K562 (cell line): ENCODE results near the gene EEF1AKMT4. TPM values are rescaled to one million over a fixed set of nuclear protein-coding genes. Genes with fewer than 3 reads are reported as not detected.

ENCODE experiments used
- ATAC-seq: fragments of 200-7000 bp; cut with Tn5 transposase; 3 replicates; pipeline ENCODE4 v1.9.1; 2020; ENCODE audit warnings: moderate library complexity
- BruUV-seq: library from RNA; stranded (reverse); fragments of 400-500 nt; replicated peaks from 2 replicates; lab custom pipeline; 2021; lab: Mats Ljungman, UMichigan
- CTCF ChIA-PET: fragments of 300-600 bp; formaldehyde crosslinking; extraction: SDS; loops from one replicate; lab custom pipeline; 2021; ENCODE audit warnings: low intra/inter-chr PET ratio; lab: Yijun Ruan, JAX
- POLR2A ChIA-PET: fragments of 300-600, 350-650 bp; sonication (Branson Sonifier 250); formaldehyde crosslinking; extraction: SDS; loops from one replicate; lab custom pipeline; 2021; ENCODE audit warnings: antibody characterized with exemption, inconsistent platforms; lab: Yijun Ruan, JAX
- DNase-seq, 4 experiments: peaks; one replicate each; pipeline versions ENCODE4 v3.0.0 to v3.0.0-alpha.2; 2011 to 2018; ENCODE audit warnings: low spot score in 3 of 4, mixed read lengths in 3 of 4; ENCODE audit errors: extremely low read depth in 1 of 4
- FAIRE-seq: peaks from 2 replicates; lab custom pipeline; 2011; peaks lifted over from hg19 to GRCh38; lab: Jason Lieb, UNC
- H2AFZ ChIP-seq: 2 replicates; pipeline ENCODE4 v1.6.0; 2011; ENCODE audit warnings: low read depth, low read length, control low read depth, inconsistent platforms
- H3K27ac ChIP-seq: fragments of 200-600 bp; 3 replicates; pipeline ENCODE4 v1.8.0; 2011; ENCODE audit warnings: low read depth, mild to moderate bottlenecking, control low read depth, inconsistent platforms, low read length, moderate library complexity, mixed read lengths; ENCODE audit errors: extremely low read depth
- H3K27me3 ChIP-seq, 2 experiments: fragments of 300-600 bp in 1 of 2; 2 replicates in 1 of 2; 3 replicates in 1 of 2; pipeline versions ENCODE4 v1.6.0 to v1.8.0; 2011; ENCODE audit warnings: inconsistent platforms in 2 of 2, low read length in 2 of 2, mild to moderate bottlenecking in 1 of 2, mixed read lengths in 1 of 2, moderate library complexity in 1 of 2; ENCODE audit not compliant: control insufficient read depth in 2 of 2, insufficient read depth in 2 of 2
- H3K36me3 ChIP-seq: fragments of 300-600 bp; 3 replicates; pipeline ENCODE4 v1.8.0; 2011; ENCODE audit warnings: mild to moderate bottlenecking, low read length, inconsistent platforms; ENCODE audit not compliant: control insufficient read depth, insufficient read depth
- H3K4me1 ChIP-seq, 2 experiments: fragments of 200-600 bp in 1 of 2; replicated peaks in 1 of 2; 2 replicates in 1 of 2; 3 replicates in 1 of 2; pipeline versions ENCODE4 v1.5.1 to v1.8.0; 2011; ENCODE audit warnings: inconsistent platforms in 2 of 2, low read length in 2 of 2, mild to moderate bottlenecking in 1 of 2, mixed read lengths in 1 of 2, moderate library complexity in 1 of 2; ENCODE audit not compliant: control insufficient read depth in 2 of 2, insufficient read depth in 2 of 2
- H3K4me2 ChIP-seq: 2 replicates; pipeline ENCODE4 v1.6.1; 2011; ENCODE audit warnings: low read length, control low read depth, inconsistent platforms, mixed read lengths; ENCODE audit not compliant: insufficient read depth
- H3K4me3 ChIP-seq: fragments of 200-600 bp; sonication (generic), shearing (Covaris generic); 2 replicates; pipeline ENCODE4 v1.5.1; 2016; ENCODE audit warnings: control low read depth, inconsistent platforms
- H3K79me2 ChIP-seq: fragments of 200-600 bp; 3 replicates; pipeline ENCODE4 v1.8.0; 2011; ENCODE audit warnings: low read length, inconsistent platforms; ENCODE audit not compliant: control insufficient read depth, insufficient read depth
- H3K9ac ChIP-seq, 2 experiments: 2 replicates each; pipeline versions ENCODE4 v1.6.0 to v1.6.1; 2011; ENCODE audit warnings: low read depth in 2 of 2, low read length in 2 of 2, control low read depth in 1 of 2, inconsistent platforms in 1 of 2, mild to moderate bottlenecking in 1 of 2, mixed read lengths in 1 of 2; ENCODE audit not compliant: insufficient read depth in 1 of 2
- H3K9me1 ChIP-seq: one replicate; pipeline ENCODE4 v1.6.0; 2011; ENCODE audit warnings: inconsistent platforms, mild to moderate bottlenecking, low read length, moderate library complexity; ENCODE audit not compliant: control insufficient read depth, insufficient read depth
- H3K9me3 ChIP-seq: replicated peaks from 2 replicates; pipeline ENCODE4 v1.5.1; 2011; ENCODE audit warnings: low read depth, low read length, inconsistent platforms; ENCODE audit not compliant: control insufficient read depth, insufficient read depth
- H4K20me1 ChIP-seq: replicated peaks from 2 replicates; pipeline ENCODE4 v1.6.1; 2011; ENCODE audit warnings: low read length, inconsistent platforms, mixed read lengths; ENCODE audit not compliant: control insufficient read depth, insufficient read depth
- ATF6 ChIP-seq: sonication (generic); formaldehyde crosslinking; IDR thresholded peaks from 2 replicates; pipeline ENCODE4 v1.4.0; 2020; ENCODE audit warnings: mild to moderate bottlenecking, missing genetic modification reagents
- CBX5 ChIP-seq: IDR thresholded peaks from 2 replicates; pipeline ENCODE4 v1.6.1; 2014; ENCODE audit warnings: low read depth, borderline replicate concordance
- CREB1 ChIP-seq, 2 experiments: sonication (generic) in 1 of 2; formaldehyde crosslinking in 1 of 2; IDR thresholded peaks; 2 replicates each; pipeline versions ENCODE4 v1.6.1 to v1.8.0; 2012 to 2022; ENCODE audit warnings: inconsistent platforms in 1 of 2, mild to moderate bottlenecking in 1 of 2, missing genetic modification reagents in 1 of 2, moderate library complexity in 1 of 2
- HNRNPL ChIP-seq: fragments of 200-400 bp; formaldehyde crosslinking; IDR thresholded peaks from 2 replicates; pipeline ENCODE4 v1.6.1; 2017; ENCODE audit warnings: low read depth, mild to moderate bottlenecking, low read length
- NR3C1 ChIP-seq: sonication (generic); formaldehyde crosslinking; IDR thresholded peaks from 2 replicates; pipeline ENCODE4 v1.8.1; 2022; ENCODE audit warnings: missing genetic modification reagents
- RCOR1 ChIP-seq, 2 experiments: IDR thresholded peaks; 2 replicates each; pipeline ENCODE4 v1.6.1; 2012; ENCODE audit warnings: low read depth in 2 of 2, low read length in 2 of 2, borderline replicate concordance in 1 of 2, improper control_type of control experiment in 1 of 2
- TAF7 ChIP-seq: fragments of 450-650 bp; IDR thresholded peaks from 2 replicates; pipeline ENCODE4 v1.6.1; 2016; ENCODE audit warnings: missing genetic modification characterization, missing compliant biosample characterization
- TSHZ1 ChIP-seq: fragments of 250-450 bp; sonication (Bioruptor Pico); IDR thresholded peaks from 2 replicates; pipeline ENCODE4 v1.4.0; 2020; ENCODE audit warnings: mild to moderate bottlenecking, moderate library complexity
- ZNF696 ChIP-seq: fragments of 250-450 bp; sonication (Bioruptor Pico); conservative IDR thresholded peaks from 2 replicates; pipeline ENCODE4 v1.4.0; 2020; ENCODE audit warnings: mild to moderate bottlenecking, moderate library complexity
- WGBS: fragments of 100-300 bp; shearing (Covaris generic); methylation state at CpG from one replicate; pipeline ENCODE4 v1.1.6; 2016; ENCODE audit warnings: low coverage, mixed read lengths; ENCODE audit not compliant: insufficient coverage; ENCODE audit errors: missing lambda C conversion rate; 5-methylcytosine and 5-hydroxymethylcytosine counted together
- in situ Hi-C: fragments of 300-500 bp; cut with MboI; formaldehyde crosslinking; loops from 4 replicates; pipeline ENCODE4 v1.15.0; 2018; ENCODE audit warnings: inconsistent platforms, mixed read lengths
- intact Hi-C: fragments of 100-400 bp; cut with micrococcal nuclease; formaldehyde crosslinking; loops from 2 replicates; pipeline ENCODE4 v1.14.2; 2022
- polyA plus RNA-seq, 8 experiments: library from polyadenylated mRNA; depleted of rRNA in 4 of 8; stranded (reverse) in 5 of 8; unstranded in 3 of 8; fragments of >200 nt; fragmentation: Nextera tagmentation in 2 of 8; fragmentation: Illumina TruSeq in 1 of 8; extraction: Ambion mirVana in 2 of 8; extraction: Trizol in 1 of 8; gene quantifications; 2 replicates each; pipeline versions ENCODE4 v1.2.1 to v1.2.3, GENCODE V29; 2011 to 2014; ENCODE audit warnings: inconsistent platforms in 1 of 8, missing spikeins in 1 of 8
- total RNA-seq, 7 experiments: library from RNA; depleted of rRNA in 6 of 7; stranded (reverse); fragments of >200 nt in 6 of 7; fragmentation: Illumina TruSeq in 2 of 7; extraction: Trizol in 2 of 7; gene quantifications; 2 replicates each; pipeline versions ENCODE4 v1.2.1 to v1.2.3, GENCODE V29; 2011 to 2021; ENCODE audit warnings: low replicate concordance in 1 of 7

Gene EEF1AKMT4
- total and polyA plus RNA-seq, 9 of the 15 experiments (the other 6 are each of a cell fraction or from before 2014, with no cell fraction given): 10.3 to 49.4 (median 18.9) TPM

DNA sequence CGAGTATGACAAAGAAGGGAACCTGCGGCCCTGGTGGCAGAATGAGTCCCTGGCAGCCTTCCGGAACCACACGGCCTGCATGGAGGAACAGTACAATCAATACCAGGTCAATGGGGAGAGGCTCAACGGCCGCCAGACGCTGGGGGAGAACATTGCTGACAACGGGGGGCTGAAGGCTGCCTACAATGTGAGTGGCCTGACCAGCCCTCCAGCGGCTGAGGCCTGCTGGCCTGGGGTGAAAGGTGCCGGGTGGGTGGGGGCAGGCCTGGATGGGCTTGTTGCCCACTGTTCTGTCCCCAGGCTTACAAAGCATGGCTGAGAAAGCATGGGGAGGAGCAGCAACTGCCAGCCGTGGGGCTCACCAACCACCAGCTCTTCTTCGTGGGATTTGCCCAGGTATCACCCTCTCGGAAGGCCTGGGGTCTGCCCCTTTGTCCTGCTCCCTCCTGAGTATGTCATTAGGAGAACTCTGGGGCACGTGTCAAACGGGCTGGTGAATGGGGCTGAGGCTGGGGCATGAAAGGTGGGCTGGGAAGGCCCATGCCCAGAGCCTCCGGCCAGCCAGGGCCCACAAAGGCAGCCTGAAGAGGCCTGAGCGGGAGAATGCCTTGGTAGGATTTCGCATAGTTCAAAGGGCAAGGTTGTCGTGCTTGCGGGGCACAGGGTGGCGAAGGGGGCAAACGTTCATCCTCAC is 41.7 kb downstream of the EEF1AKMT4 start:
- ATAC-seq (no peak), FAIRE-seq (no peak), DNase-seq (no peak)
- WGBS: 36% methylated on average over 21 of the region's 22 CpGs
- Histone ChIP-seq H3K36me3 (no peaks in the 10 kb centered on the region), H4K20me1 (no peaks in the 10 kb centered on the region), H3K4me1 (peaks cover 0 to 12% of the 10 kb centered on the region in 2 experiments; a peak in 2 of 5 replicates), H3K27ac (no peak overlapping the region), H3K9me1 (no peaks in the 10 kb centered on the region), H3K4me3 (no peak overlapping the region), H3K4me2 (no peak overlapping the region), H2AFZ (no peak overlapping the region), H3K9ac (peak overlapping the region in 1 of 2 experiments; percentile 74; a peak in 2 of 4 replicates), H3K9me3 (no peaks in the 10 kb centered on the region), H3K79me2 (no peaks in the 10 kb centered on the region), H3K27me3 (peaks cover 16 to 32% of the 10 kb centered on the region in 2 experiments; a peak in 4 of 5 replicates)
- POLR2A ChIA-PET: interaction anchor here (0.6 kb wide), 1 partner anchor 407 kb away, joined by 5 read pairs; the partner anchor contains the start of gene PARL
- in situ Hi-C loops: no loop called here
- TF ChIP-seq NR3C1 (CRISPR knock-in tag): no peak
- no peak for TF ChIP-seq RCOR1 (IDR thresholded peaks at IDR 0.05; ENCODE audit: borderline replicate concordance in 1 of 2, low read depth in 2 of 2, low read length in 2 of 2)
- no peak for TF ChIP-seq TAF7
- TF ChIP-seq TSHZ1 (CRISPR knock-in tag): no peak
- no peak for TF ChIP-seq ZNF696 (CRISPR knock-in tag)
- no peak for TF ChIP-seq CREB1 (IDR thresholded peaks at IDR 0.05)
- TF ChIP-seq CREB1 (CRISPR knock-in tag; IDR thresholded peaks at IDR 0.05): no peak
- no peak for TF ChIP-seq CBX5
- no peak for TF ChIP-seq HNRNPL
- no peak for TF ChIP-seq ATF6 (CRISPR knock-in tag)
- BruUV-seq: no TSS peak
- CTCF ChIA-PET: no interaction called here
- intact Hi-C loops: no loop called here
